Memory B cell (primary cell): ENCODE data around the gene LPO.

Source experiments
- ATAC-seq: fragments of 150-1000 bp; cut with Tn5 transposase; 2 replicates; pipeline ENCODE4 v1.10.0; 2021; ENCODE audit warnings: low read depth, mild to moderate bottlenecking, moderate library complexity
- DNase-seq, 2 donors: peaks; one replicate each; pipeline ENCODE4 v3.0.0; 2022; ENCODE audit warnings: low spot score in 2 of 2
- H3K27ac Mint-ChIP-seq: one replicate; pipeline ENCODE4 v1.8.0; 2022; ENCODE audit warnings: mild to moderate bottlenecking, moderate library complexity, mixed read lengths
- H3K27me3 Mint-ChIP-seq: one replicate; pipeline ENCODE4 v1.8.0; 2022; ENCODE audit warnings: mixed read lengths
- H3K36me3 Mint-ChIP-seq: one replicate; pipeline ENCODE4 v1.8.0; 2022; ENCODE audit warnings: mild to moderate bottlenecking, mixed read lengths
- H3K4me1 Mint-ChIP-seq: one replicate; pipeline ENCODE4 v1.8.0; 2022; ENCODE audit warnings: mixed read lengths
- H3K4me3 Mint-ChIP-seq: one replicate; pipeline ENCODE4 v1.8.0; 2022; ENCODE audit warnings: mild to moderate bottlenecking, moderate library complexity, mixed read lengths
- H3K9me3 Mint-ChIP-seq: one replicate; pipeline ENCODE4 v1.8.0; 2022; ENCODE audit warnings: mixed read lengths

The LPO gene

GRCh38 chr17:58238147-58238634 lies at the start of gene LPO:
Gene LPO, plus strand, starts transcription at chr17:58238584. Its CDS starts 4,396 bp downstream, at chr17:58242980.
- H3K4me3 Mint-ChIP-seq, result no peak within 1 kb of the TSS
- no peak for DNase-seq
- peaks cover 11% of the 10 kb centered on the region for H3K27me3 Mint-ChIP-seq
- no peak within 1 kb of the TSS for H3K27ac Mint-ChIP-seq
- no peaks in the 10 kb centered on the region for H3K36me3 Mint-ChIP-seq
- H3K4me1 Mint-ChIP-seq, result peaks cover 6% of the 10 kb centered on the region
- no peaks in the 10 kb centered on the region for H3K9me3 Mint-ChIP-seq
- no peak for ATAC-seq

GRCh38 chr17:58189436-58190146 lies 48.8 kb upstream of the LPO start:
- Mint-ChIP-seq H3K4me3 (no peak overlapping the region), H3K27ac (no peak overlapping the region), H3K9me3 (no peaks in the 10 kb centered on the region), H3K27me3 (peaks cover 16% of the 10 kb centered on the region), H3K4me1 (peaks cover 7% of the 10 kb centered on the region), H3K36me3 (no peaks in the 10 kb centered on the region)
- no peak for DNase-seq
- ATAC-seq, result no peak

GRCh38 chr17:58191241-58191896 lies 47.0 kb upstream of the LPO start:
- Mint-ChIP-seq H3K4me1 (no peaks in the 10 kb centered on the region), H3K4me3 (no peak overlapping the region), H3K27me3 (peaks cover 18% of the 10 kb centered on the region), H3K27ac (no peak overlapping the region), H3K36me3 (no peaks in the 10 kb centered on the region), H3K9me3 (no peaks in the 10 kb centered on the region)
- no peak for ATAC-seq
- no peak for DNase-seq

GRCh38 chr17:58192612-58193011 lies 45.8 kb upstream of the LPO start, which contains the start of gene EPX:
Gene EPX, plus strand, starts transcription at chr17:58192726. Its CDS starts 121 bp downstream, at chr17:58192847.
- H3K9me3 Mint-ChIP-seq, result no peaks in the 10 kb centered on the region
- H3K36me3 Mint-ChIP-seq, result no peaks in the 10 kb centered on the region
- no peak for DNase-seq
- ATAC-seq, result no peak
- H3K4me3 Mint-ChIP-seq, result no peak within 1 kb of the TSS
- H3K27me3 Mint-ChIP-seq, result peaks cover 23% of the 10 kb centered on the region
- no peaks in the 10 kb centered on the region for H3K4me1 Mint-ChIP-seq
- H3K27ac Mint-ChIP-seq, result no peak within 1 kb of the TSS

- DNase-seq (no peak), ATAC-seq (no peak)
- Mint-ChIP-seq H3K9me3 (no peaks in the 10 kb centered on the region), H3K27ac (no peak overlapping the region), H3K27me3 (peaks cover 23% of the 10 kb centered on the region), H3K4me1 (no peaks in the 10 kb centered on the region), H3K4me3 (no peak overlapping the region), H3K36me3 (no peaks in the 10 kb centered on the region)
Measured at GRCh38 chr17:58193641-58194255, 44.6 kb upstream of the LPO start.

- ATAC-seq, result no peak
- Mint-ChIP-seq H3K27me3 (peaks cover 22% of the 10 kb centered on the region), H3K9me3 (no peaks in the 10 kb centered on the region)
Measured at GRCh38 chr17:58195518-58196123, 42.8 kb upstream of the LPO start.

GRCh38 chr17:58196610-58197009 lies 41.8 kb upstream of the LPO start:
- ATAC-seq, result no peak
- Mint-ChIP-seq H3K27me3 (peaks cover 19% of the 10 kb centered on the region), H3K4me3 (no peak overlapping the region), H3K27ac (no peak overlapping the region), H3K36me3 (no peaks in the 10 kb centered on the region), H3K9me3 (no peaks in the 10 kb centered on the region), H3K4me1 (peaks cover 3% of the 10 kb centered on the region)
- no peak for DNase-seq

More at GRCh38 chr17:58195518-58196123, 42.8 kb upstream of the LPO start:
- H3K27ac Mint-ChIP-seq, result no peak overlapping the region
- no peak overlapping the region for H3K4me3 Mint-ChIP-seq
- no peak for DNase-seq
- H3K4me1 Mint-ChIP-seq, result peaks cover 3% of the 10 kb centered on the region
- H3K36me3 Mint-ChIP-seq, result no peaks in the 10 kb centered on the region

GRCh38 chr17:58200024-58200633 lies 38.3 kb upstream of the LPO start:
- peak; percentile 46 to 47 for DNase-seq
- peak; percentile 89 for ATAC-seq
- H3K27me3 Mint-ChIP-seq, result peaks cover 14% of the 10 kb centered on the region
- H3K4me3 Mint-ChIP-seq, result no peak overlapping the region
- peaks cover 3% of the 10 kb centered on the region for H3K4me1 Mint-ChIP-seq
- no peak overlapping the region for H3K27ac Mint-ChIP-seq
- H3K9me3 Mint-ChIP-seq, result no peaks in the 10 kb centered on the region
- H3K36me3 Mint-ChIP-seq, result peaks cover under 1% of the 10 kb centered on the region

- Mint-ChIP-seq H3K9me3 (no peaks in the 10 kb centered on the region), H3K36me3 (peaks cover 6% of the 10 kb centered on the region), H3K4me3 (no peak overlapping the region), H3K27me3 (peaks cover 5% of the 10 kb centered on the region), H3K4me1 (peaks cover 3% of the 10 kb centered on the region), H3K27ac (no peak overlapping the region)
- DNase-seq (no peak), ATAC-seq (no peak)
Measured at GRCh38 chr17:58202859-58203258, 35.5 kb upstream of the LPO start.

- no peak for DNase-seq
- Mint-ChIP-seq H3K4me1 (peaks cover 3% of the 10 kb centered on the region), H3K4me3 (no peak overlapping the region), H3K27me3 (peaks cover 2% of the 10 kb centered on the region), H3K27ac (no peak overlapping the region), H3K36me3 (peaks cover 14% of the 10 kb centered on the region), H3K9me3 (no peaks in the 10 kb centered on the region)
- ATAC-seq, result no peak
Measured at GRCh38 chr17:58204796-58205195, 33.6 kb upstream of the LPO start.

- Mint-ChIP-seq H3K27ac (no peak overlapping the region), H3K4me3 (no peak overlapping the region), H3K9me3 (no peaks in the 10 kb centered on the region), H3K4me1 (no peaks in the 10 kb centered on the region), H3K27me3 (no peaks in the 10 kb centered on the region), H3K36me3 (peaks cover 20% of the 10 kb centered on the region)
- ATAC-seq (no peak), DNase-seq (no peak)
Measured at GRCh38 chr17:58205936-58206335, 32.4 kb upstream of the LPO start.

- no peaks in the 10 kb centered on the region for H3K9me3 Mint-ChIP-seq
- no peak for DNase-seq
- H3K27ac Mint-ChIP-seq, result no peak overlapping the region
- peaks cover 2% of the 10 kb centered on the region for H3K4me1 Mint-ChIP-seq
- no peak overlapping the region for H3K4me3 Mint-ChIP-seq
- ATAC-seq, result no peak
- peaks cover 23% of the 10 kb centered on the region for H3K36me3 Mint-ChIP-seq
- no peaks in the 10 kb centered on the region for H3K27me3 Mint-ChIP-seq
Measured at GRCh38 chr17:58207451-58207850, 30.9 kb upstream of the LPO start.

GRCh38 chr17:58208344-58208743 lies 30.0 kb upstream of the LPO start:
- no peak for ATAC-seq
- H3K27me3 Mint-ChIP-seq, result no peaks in the 10 kb centered on the region
- H3K4me1 Mint-ChIP-seq, result peaks cover 2% of the 10 kb centered on the region
- H3K36me3 Mint-ChIP-seq, result peaks cover 26% of the 10 kb centered on the region
- no peak overlapping the region for H3K27ac Mint-ChIP-seq
- DNase-seq, result no peak
- no peak overlapping the region for H3K4me3 Mint-ChIP-seq
- H3K9me3 Mint-ChIP-seq, result no peaks in the 10 kb centered on the region

GRCh38 chr17:58210922-58211321 lies 27.5 kb upstream of the LPO start:
- Mint-ChIP-seq H3K27ac (no peak overlapping the region), H3K4me3 (no peak overlapping the region), H3K9me3 (no peaks in the 10 kb centered on the region), H3K4me1 (peaks cover 2% of the 10 kb centered on the region), H3K36me3 (peaks cover 28% of the 10 kb centered on the region), H3K27me3 (no peaks in the 10 kb centered on the region)
- ATAC-seq (no peak), DNase-seq (no peak)
